HG03442 (cell line): ENCODE results near the gene OSTF1.

Experiments
- ATAC-seq: cut with Tn5 transposase; IDR thresholded peaks from one replicate; pipeline ENCODE4 v1.9.1; 2021; ENCODE audit warnings: mild to moderate bottlenecking, moderate library complexity; ENCODE audit not compliant: unreplicated experiment

OSTF1 gene

DNA sequence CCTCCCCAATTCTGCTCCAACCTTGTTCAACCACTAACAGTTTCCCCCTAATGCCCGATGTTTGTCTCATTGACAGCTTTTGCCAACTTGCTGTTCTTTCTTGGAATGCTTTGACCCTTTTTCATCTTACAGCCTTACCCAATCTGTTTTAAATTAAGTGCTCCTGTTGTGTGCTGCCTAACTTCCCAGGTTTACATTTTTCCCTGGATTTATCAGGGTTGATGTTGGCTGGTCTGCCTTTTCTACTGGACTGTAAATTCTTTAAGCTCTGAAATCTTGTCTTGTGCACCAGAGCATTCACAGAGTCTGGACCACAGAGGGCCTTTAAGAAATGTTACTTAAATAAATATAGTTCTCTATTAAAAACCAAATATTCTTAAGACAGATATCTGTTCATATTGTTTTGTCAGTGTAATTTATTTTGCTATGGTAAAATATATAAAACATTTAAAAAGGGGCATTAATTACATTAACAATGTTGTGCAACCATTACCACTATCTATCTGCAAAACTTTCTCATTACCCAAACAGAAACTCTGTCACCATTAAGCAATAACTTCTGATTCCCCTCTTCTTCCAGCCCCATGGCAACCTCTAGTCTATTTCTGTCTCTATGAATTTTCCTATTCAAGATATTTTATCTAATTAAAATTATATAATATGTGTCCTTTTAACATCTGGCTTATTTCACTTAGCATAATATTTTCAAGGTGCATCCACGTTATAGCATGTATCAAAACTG lies 73.0 kb downstream of the OSTF1 start:
- ATAC-seq, result no peak

DNA sequence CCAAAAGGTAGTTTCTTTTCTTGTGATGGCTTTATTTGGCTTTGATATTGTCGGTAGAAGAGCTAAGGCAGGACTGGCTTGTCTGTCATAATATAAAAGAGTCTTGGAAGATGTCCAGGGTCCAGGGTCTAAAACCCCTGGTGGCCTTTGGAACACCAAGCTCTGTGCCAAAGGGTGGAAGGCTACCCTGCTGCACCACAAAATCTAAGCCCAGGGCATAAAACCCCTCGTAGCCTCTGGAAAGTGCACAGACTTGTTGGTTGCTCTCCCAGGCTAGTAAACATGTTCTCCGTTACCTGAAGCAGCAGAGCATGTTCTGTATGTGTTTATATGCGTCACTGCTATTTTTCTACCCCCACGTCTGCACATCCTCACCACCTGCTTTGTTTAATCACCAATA lies 75.5 kb downstream of the OSTF1 start:
- ATAC-seq, result no peak

DNA sequence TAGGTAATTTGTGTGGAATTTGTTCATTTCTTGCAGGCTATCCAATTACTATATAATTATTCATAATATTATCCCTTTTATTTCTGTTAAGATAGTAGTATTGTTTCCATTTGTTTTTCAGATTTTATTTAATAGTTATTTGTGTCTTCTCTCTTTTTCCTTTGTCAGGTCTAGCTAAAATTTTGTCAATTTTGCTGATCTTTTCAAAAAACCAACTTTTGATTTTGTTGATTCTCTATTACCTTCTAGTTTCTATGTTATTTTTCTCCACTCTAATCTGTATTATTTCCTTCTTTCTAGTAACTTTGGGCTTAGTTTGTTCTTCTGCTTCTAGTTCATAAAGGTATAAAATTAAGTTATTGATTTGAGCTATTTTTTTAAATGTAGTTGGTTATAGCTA lies 76.3 kb downstream of the OSTF1 start:
- no peak for ATAC-seq

DNA sequence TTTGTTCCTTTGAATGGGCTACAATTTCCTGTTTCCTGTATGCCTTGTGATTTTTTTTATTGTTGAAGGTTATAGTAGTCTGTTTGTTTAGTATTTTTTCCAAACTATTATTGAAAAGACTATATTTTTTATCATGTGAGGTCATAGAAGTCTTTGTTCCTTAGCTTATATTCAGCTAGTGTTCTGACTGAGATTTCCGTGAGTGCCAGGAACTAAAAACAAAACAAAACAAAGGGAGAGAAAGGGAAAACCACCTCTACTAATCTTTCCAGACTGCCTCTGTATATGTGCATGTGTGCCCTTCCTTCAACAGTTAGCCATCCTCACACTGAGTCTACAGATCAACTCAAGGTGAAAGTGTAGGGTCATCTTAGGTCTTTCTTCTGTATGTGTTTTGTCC lies 79.0 kb downstream of the OSTF1 start:
- ATAC-seq, result no peak

DNA sequence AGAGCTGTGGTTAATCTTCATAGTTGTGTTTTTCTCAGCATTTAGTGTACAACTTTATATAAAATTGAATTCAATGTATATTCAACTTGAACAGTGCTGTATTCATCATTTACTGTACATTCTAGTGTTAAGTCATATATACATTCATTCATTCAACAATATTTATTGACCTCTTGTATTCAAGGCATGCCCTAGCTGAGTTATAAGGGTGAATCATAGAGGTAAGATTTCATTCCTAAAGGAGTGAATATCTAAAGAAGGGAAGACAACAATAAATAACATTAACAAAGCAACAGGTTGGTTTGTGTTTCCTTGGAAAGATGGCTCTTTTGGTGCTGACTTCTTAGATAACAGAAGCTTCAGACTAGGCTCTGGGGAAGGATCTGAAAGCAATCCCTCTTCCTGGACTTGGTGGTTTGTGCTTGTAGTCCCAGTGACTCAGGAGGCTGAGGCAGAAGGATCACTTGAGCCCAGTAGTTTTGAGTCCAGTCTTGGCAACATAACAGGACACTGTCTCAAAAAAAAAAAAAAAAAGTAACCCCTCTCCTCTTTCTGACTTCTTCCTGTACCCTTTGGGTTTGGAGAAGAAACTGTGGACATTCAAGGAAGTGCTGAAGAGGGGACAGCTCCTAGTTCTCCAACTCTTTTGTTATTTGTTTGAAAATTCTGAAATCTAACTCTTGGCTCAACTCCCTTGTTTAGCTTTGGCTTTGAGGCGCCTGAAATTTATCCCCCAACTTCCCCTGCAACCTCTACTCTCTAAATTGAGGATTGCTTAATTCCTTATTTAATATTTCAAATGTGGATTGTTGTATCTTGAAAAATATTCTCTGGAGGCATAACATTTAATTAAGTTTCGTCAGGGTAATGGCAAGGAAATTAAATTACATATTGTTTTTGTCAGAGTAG lies 80.2 kb downstream of the OSTF1 start:
- no peak for ATAC-seq

DNA sequence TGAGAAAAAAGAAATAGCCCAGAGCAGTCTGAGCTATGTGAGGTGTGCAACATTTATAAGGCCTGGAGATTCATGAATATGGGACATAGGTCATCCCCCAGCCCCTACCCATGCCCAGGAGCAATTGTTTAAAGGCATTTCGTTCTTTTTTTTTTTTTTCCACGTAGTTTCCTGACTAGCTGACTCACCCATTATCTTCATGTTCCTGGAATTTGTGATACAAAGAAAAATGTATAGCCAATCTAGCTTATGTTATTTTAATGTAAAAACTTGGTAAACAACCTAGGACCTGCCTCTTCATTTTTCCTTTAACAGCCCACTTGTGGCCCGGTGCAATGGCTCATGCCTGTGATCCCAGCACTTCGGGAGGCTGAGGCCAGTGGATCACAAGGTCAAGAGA lies 81.3 kb downstream of the OSTF1 start:
- no peak for ATAC-seq

DNA sequence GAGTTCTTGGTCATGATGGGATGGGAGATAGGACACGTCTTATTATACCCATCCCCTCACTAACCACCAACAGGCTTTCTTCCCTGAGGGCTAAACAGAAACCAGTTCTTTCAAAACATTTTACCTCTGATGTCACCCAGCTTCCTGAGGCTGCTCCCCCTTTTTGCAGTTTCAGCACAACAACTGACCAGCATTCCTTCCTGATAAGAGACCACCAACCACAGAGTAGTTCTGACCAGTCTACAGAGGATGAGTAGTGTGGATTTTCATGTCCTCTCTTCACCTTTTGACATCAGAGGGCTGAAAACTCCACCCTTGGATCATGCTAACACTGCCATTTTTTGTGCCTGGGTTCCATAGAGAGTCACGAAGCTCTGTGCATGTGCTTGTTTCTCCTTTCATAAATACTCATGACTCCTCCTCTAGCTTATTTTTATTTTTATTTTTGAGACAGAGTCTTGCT lies 82.6 kb downstream of the OSTF1 start:
- ATAC-seq, result no peak

DNA sequence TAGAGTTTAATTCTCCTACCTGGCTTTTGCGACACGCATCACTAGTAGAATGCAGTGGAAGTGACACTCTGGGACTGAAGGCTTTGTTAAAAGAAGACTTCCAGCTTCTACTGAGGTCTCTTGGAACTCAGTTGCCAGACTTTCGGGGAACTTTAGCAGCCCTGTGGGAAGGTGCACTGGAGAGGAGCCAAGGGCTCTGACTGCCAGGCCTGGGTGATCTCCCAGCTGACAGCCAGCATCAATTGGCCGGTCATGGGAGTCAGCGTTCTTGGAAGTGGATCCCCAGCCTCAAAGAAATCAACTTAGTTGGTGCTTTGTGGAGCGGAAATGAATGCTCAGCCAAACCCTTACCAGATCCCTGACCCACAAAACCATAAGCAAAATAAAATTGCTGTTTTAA lies 87.1 kb downstream of the OSTF1 start:
- no peak for ATAC-seq

DNA sequence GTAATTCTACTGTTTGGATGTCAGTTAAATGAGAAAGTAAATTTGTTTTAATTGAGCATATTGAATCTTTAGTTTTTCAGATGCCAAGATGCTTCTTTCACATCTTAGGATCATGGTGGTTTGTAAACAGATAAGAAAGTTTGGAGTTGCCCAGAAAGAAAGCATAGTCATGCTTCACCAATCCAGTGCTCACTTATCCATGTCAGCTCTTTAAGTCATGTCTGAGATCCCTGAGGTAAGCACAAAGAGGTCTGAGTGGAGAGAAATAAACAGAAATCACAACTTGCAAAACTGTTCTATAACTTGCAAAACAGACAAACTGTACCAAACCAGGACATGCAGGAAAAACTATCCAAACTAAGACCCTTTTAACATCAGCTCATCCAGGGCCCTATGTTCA lies 87.7 kb downstream of the OSTF1 start:
- no peak for ATAC-seq

DNA sequence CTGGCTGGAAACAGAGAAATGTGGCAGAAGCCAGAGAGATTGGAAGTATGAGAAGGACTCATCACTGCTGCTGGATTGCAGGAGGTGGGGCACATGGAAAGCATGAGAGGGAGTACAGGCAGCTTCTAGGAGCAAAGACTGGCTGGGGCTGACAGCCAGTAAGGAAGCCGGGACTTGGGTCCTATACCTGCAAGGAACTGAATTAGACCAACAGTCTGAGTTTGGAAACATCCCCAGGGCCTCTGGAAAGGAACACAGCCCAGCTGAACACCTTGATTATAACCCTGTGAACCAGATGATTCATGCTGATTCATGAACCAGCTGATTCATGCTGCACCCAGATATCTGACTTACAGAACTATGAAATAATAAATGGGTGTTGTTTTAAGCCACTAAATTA lies 93.4 kb downstream of the OSTF1 start:
- no peak for ATAC-seq

DNA sequence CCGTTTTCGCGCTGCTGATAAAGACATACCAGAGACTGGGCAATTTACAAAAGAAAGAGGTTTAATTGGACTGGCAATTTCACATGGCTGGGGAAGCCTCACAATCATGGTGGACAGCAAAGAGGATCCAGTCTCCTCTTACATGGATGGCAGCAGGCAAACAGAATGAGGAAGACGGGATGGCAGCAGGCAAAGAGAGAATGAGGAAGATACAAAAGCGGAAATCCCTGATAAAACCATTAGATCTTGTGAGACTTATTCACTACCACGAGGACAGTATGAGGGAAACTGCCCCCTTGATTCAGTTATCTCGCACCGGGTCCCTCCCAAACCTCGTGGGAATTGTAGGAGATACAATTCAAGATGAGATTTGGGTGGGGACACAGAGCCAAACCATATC lies 95.0 kb downstream of the OSTF1 start:
- no peak for ATAC-seq

DNA sequence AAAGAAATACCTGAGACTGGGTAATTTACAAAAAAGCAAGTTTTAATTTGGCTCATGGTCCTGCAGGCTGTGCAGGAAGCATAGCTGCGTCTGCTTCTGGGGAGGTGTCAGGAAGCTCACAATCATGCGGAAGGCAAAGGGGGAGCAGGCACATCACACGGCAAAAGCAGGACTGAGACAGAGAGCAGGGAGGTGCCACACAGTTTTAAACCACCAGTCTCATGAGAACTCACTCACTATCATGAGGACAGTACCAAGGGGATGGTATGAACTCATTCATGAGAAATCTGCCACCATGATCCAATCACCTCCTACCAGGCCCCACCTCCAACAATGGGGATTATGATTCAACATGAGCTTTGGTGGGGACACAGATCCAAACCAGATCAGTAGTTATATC lies 96.2 kb downstream of the OSTF1 start:
- ATAC-seq, result no peak

DNA sequence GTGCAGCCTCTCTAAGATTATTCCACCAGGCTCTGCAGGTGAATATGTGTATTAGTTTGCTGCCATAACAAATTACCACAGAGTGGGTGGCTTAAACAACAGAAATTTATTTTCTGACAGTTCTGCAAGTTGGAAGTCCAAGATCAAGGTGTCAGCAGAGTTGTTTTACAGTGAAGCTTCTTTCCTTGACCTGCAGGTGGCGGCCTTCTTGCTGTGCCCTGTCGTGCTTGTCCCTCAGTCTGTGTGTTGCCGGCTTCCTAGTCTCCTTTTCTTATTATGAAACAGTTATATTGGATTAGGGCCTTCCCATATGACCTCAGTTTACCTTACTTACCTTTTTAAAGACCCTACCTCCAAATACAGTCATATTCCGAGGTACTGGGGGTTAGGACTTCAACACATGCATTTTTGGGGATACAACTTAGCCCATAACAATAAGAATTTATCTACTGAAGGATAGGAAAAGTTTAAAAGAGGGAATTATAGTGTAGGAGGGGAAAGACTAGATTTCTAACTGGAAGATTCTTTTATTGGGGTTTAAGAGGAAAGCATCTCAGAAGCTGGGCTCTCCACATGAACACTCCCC lies 97.4 kb downstream of the OSTF1 start:
- peak; percentile 89 for ATAC-seq

DNA sequence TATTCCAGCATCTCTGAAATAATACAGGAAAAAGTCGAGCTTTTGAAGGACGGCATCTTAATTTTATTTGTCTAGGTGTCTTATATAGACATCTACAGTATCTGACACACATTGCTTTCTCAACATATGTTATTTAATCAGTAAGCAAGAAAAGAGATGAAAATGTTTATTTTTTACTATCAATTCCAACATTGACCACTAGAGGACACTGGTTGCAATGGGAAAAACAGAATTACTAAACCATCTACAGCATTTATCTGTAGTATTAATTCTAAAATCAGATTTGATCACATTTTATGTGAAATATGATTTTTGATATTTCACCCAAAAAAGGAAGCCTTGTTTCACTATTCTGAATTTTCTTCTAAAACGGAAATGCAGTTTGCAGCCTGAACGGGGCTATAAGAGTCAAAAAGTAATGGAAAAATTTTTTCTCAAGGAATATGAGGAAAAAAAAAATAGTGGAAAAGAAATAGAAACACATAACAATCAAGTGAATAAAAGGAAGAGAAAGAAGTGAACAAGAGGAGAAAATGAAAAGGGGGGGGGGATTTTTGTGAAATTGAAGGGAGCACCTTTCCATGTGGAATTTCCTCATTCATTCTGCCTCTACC lies 98.6 kb downstream of the OSTF1 start:
- no peak for ATAC-seq

DNA sequence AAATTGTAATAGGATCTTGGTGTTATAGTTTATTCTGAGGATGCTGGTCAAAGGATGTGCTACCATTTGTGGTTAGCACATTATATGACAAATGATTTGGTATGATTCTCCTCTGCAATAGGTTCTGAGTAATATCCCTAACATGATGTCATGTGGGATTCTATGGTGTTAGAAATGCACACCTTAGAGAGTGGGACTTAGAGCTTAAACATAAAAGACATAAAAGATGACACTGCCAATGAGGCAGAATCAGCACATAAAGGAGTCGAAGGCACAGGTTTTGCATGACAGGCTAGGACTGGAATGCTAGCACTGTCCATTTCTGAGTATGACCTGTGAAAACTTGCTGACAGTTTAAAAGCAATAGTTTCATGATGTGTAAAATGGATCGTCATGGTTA lies 100.4 kb downstream of the OSTF1 start:
- no peak for ATAC-seq

DNA sequence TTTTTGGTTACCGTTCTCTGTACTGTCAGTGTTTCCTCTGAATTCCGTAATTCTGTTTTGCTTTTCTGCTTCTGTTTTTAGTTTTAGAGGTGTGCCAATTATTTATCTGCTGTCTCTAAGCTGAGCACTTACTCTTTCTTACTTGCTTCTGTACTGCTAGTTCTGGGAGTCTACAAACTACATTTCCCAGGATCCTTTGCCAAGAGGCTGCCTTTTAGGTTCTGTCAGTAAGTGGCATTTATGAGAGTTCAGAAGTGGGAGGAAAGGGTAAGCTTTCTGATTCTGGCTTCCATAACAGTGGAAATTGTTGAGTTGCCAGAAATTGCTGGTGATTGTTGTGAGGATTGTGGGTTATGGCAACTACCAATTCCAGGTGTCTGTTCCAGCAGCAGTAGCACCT lies 102.4 kb downstream of the OSTF1 start:
- ATAC-seq, result no peak
